ENCODE results near the gene EIF4EBP3.

DNA sequence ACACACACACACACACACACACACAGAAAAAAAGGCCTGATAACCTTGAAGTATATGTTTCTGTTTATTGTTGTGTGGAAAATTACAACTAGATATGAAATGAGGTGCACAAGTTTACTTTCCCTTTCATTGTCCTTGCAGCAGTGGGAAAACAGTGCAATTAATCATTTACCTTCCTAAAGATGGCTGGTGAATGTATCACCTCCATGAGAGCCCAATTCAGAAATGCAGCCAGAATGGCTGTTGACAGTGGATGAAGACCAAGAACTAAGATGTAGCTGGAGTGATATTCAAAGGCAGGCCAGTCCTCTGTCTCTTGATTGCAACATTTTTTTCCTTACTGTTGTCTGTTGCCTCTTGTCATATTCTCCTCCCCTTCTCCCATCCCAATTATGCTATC, 49.6 kb upstream of the EIF4EBP3 start:
- TF ChIP-seq POLR2AphosphoS5 (IDR thresholded peaks at IDR 0.05; ENCODE audit: insufficient read depth, low read depth, low read length) (no peak), JUN (IDR thresholded peaks at IDR 0.05; ENCODE audit: borderline replicate concordance, insufficient read depth, insufficient read length, low read depth) (no peak), EZH2 (IDR thresholded peaks at IDR 0.05; ENCODE audit: borderline replicate concordance, low read depth, low read length, severe bottlenecking) (no peak), POLR2A (IDR thresholded peaks at IDR 0.05; ENCODE audit: low read depth, low read length) (no peak)
- TF ChIP-seq, protein P1, sequence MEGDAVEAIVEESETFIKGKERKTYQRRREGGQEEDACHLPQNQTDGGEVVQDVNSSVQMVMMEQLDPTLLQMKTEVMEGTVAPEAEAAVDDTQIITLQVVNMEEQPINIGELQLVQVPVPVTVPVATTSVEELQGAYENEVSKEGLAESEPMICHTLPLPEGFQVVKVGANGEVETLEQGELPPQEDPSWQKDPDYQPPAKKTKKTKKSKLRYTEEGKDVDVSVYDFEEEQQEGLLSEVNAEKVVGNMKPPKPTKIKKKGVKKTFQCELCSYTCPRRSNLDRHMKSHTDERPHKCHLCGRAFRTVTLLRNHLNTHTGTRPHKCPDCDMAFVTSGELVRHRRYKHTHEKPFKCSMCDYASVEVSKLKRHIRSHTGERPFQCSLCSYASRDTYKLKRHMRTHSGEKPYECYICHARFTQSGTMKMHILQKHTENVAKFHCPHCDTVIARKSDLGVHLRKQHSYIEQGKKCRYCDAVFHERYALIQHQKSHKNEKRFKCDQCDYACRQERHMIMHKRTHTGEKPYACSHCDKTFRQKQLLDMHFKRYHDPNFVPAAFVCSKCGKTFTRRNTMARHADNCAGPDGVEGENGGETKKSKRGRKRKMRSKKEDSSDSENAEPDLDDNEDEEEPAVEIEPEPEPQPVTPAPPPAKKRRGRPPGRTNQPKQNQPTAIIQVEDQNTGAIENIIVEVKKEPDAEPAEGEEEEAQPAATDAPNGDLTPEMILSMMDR (IDR thresholded peaks at IDR 0.05; ENCODE audit: extremely low read depth in 1 of 2, insufficient read depth in 1 of 2, low read depth in 1 of 2, low read length in 2 of 2) = no peak

All from endothelial cell of umbilical vein (primary cell).